ENCODE data around the gene NLRP3.

NLRP3 gene

DNA sequence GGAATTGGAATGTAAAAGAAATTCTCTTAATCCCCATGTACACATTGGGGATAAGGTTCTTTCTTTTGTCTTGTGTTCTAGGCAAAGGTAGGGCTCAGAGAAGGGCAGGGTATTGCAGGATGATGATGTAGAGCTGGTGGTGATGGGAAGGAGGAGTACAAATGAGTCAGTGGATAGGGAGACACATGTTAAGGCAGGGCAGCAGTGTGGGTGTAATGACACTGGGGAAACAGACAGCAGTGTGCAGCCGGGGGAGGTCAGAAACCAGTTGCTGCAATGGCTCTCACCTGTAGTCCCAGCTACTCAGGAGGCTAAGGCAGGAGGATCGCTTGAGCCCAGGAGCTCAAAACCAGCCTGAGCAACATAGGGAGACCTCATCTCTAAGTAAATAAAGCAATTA lies 5.1 kb downstream of the NLRP3 start:
- TF ChIP-seq, protein P1, sequence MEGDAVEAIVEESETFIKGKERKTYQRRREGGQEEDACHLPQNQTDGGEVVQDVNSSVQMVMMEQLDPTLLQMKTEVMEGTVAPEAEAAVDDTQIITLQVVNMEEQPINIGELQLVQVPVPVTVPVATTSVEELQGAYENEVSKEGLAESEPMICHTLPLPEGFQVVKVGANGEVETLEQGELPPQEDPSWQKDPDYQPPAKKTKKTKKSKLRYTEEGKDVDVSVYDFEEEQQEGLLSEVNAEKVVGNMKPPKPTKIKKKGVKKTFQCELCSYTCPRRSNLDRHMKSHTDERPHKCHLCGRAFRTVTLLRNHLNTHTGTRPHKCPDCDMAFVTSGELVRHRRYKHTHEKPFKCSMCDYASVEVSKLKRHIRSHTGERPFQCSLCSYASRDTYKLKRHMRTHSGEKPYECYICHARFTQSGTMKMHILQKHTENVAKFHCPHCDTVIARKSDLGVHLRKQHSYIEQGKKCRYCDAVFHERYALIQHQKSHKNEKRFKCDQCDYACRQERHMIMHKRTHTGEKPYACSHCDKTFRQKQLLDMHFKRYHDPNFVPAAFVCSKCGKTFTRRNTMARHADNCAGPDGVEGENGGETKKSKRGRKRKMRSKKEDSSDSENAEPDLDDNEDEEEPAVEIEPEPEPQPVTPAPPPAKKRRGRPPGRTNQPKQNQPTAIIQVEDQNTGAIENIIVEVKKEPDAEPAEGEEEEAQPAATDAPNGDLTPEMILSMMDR (IDR thresholded peaks at IDR 0.05), result no peak

DNA sequence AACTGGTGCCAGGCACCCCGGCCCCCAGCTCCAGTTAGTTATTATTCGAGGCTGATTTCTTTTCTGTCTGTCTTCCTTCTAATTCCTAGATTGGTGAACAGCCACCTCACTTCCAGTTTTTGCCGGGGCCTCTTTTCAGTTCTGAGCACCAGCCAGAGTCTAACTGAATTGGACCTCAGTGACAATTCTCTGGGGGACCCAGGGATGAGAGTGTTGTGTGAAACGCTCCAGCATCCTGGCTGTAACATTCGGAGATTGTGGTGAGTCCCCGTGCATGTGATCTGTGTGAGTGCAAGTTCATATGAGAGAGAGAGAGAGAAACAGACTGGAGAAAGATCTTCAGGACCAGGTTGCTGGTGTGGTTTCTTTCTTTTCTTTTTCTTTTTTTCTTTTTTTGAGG lies 13.5 kb downstream of the NLRP3 start:
- TF ChIP-seq, protein P1 (IDR thresholded peaks at IDR 0.05), result no peak

DNA sequence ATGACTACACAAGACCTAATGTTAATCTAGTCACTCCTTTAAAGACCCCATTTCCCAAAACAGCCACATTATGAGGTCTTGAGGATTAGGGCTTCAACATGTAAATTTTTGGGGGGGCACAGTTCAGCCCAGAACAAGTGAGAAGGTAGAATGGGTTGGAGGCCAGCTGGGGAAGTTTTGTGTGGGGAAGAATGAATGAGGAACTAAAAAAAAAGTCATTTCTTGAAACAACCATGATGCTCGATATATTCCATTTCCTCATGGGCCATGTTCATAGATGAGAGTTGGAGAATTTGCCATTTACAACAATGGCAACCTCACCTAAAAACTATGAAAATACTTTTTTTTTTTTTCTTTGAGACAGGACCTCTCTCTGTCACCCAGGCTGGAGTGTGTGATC lies 14.5 kb downstream of the NLRP3 start:
- TF ChIP-seq, protein P1 (IDR thresholded peaks at IDR 0.05), result no peak

DNA sequence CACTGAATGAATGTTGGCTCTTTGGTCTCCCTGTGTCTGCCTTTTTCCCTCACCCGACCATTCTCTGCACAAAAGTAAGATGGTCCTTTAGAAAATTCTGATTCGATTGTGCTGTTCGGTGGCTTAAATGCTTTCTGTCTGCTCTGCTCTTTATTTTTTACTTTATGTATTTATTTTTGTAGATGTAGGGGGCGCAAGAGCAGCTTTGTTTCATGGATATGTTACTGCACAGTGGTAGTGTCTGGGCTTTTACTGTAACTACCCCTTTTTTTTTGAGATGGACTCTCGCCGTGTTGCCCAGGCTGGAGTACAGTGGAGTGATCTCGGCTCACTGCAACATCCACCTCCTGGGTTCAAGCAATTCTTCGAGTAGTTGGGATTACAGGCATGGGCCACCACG lies 15.7 kb downstream of the NLRP3 start:
- TF ChIP-seq, protein P1 (IDR thresholded peaks at IDR 0.05), result peak; percentile 13; the same call in 1 of the 2 replicates

DNA sequence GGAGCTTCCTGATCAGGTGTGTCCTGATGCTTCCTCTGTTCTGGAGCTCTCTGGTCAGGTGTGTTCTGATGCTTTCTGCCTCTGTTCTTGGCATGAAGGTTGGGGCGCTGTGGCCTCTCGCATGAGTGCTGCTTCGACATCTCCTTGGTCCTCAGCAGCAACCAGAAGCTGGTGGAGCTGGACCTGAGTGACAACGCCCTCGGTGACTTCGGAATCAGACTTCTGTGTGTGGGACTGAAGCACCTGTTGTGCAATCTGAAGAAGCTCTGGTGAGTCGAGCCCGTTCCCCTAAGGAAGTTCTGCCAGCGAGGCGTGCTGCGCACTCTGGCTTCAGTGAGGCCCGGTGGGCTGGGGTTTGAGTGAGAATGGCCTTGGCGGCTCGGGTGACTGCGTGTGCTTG lies 18.0 kb downstream of the NLRP3 start:
- TF ChIP-seq, protein P1 (IDR thresholded peaks at IDR 0.05), result no peak

GRCh38 chr1:247435030-247435758 lies 19.2 kb downstream of the NLRP3 start:
- TF ChIP-seq, protein P1 (IDR thresholded peaks at IDR 0.05), result no peak

- TF ChIP-seq, protein P1 (IDR thresholded peaks at IDR 0.05), result no peak
Measured at GRCh38 chr1:247435759-247436147, 19.8 kb downstream of the NLRP3 start.

Measured in LNCAP (cell line).